ENCODE results near the gene TKT. TPM values are rescaled to one million over a fixed set of nuclear protein-coding genes. Genes with fewer than 3 reads are reported as not detected.
"Not testable (repeated sequence)": the region's sequence is repeated elsewhere in the genome, so short reads cannot be mapped to it uniquely, and the experiment has no call there.

Gene TKT
- polyA plus RNA-seq, 1 donor = 34.3 TPM

DNA sequence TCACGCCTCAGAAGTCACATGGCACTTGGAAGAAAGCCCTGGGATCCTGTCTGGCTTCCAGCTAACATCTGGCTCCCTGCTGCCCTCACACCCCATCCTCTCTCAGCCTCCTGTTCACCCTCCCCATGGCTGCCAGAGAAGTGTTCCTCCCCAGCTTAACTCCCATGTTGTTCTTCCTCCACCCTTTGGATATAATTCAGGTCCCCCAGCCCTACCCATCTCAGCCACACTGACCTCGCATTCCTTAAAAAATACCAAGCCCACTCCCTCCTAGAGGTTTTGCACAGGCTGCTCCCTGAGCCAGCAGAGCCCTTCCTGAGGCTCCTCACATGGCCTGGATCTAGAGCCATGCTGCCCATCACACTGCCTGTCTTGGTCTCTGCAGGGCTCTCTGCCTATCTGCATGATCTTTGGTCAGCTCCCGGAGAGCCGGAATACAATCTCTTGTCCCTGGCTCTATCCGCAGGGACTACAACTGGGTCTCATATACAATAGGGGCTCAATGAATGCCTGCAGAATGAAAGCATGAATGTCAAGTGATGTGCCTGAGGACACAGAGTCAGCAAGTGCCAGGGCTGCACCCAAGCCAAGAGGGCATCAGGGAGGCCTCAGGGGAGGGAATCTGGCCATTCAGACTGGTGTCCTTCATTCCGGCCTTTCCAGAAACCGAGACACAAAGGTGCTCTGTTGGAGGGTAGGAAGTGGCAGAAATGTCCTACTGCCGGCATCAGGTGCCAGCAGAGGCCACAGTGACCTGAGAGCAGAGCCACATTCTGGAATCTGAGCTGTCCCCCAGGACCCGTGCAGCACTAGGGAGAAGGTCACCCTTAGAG lies 3.8 kb upstream of the TKT start:
- no peak for DNase-seq

- no peak for DNase-seq
Measured at GRCh38 chr3:53258600-53259426, 3.0 kb upstream of the TKT start.

- DNase-seq = no peak
Measured at GRCh38 chr3:53257465-53257864, 1.6 kb upstream of the TKT start.

DNA sequence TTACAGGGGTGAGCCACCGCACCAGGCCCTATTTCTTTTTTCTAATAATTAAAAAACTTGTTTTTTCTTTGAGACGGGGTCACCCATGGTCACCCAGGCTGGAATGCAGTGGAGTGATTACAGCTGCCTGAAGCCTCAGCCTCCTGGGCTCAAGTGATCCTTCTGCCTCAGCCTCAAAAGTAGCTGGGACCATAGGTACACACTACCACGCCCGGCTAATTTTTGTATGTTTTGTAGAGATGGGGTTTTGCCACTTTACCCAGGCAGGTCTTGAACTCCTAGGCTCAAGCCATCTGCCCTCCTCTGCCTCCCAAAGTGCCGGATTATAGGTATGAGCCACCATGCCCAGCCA lies 858 bp upstream of the TKT start:
- no peak for DNase-seq

- peak; percentile 37 for DNase-seq
Measured at GRCh38 chr3:53255423-53255774, 423 bp downstream of the TKT start.

DNA sequence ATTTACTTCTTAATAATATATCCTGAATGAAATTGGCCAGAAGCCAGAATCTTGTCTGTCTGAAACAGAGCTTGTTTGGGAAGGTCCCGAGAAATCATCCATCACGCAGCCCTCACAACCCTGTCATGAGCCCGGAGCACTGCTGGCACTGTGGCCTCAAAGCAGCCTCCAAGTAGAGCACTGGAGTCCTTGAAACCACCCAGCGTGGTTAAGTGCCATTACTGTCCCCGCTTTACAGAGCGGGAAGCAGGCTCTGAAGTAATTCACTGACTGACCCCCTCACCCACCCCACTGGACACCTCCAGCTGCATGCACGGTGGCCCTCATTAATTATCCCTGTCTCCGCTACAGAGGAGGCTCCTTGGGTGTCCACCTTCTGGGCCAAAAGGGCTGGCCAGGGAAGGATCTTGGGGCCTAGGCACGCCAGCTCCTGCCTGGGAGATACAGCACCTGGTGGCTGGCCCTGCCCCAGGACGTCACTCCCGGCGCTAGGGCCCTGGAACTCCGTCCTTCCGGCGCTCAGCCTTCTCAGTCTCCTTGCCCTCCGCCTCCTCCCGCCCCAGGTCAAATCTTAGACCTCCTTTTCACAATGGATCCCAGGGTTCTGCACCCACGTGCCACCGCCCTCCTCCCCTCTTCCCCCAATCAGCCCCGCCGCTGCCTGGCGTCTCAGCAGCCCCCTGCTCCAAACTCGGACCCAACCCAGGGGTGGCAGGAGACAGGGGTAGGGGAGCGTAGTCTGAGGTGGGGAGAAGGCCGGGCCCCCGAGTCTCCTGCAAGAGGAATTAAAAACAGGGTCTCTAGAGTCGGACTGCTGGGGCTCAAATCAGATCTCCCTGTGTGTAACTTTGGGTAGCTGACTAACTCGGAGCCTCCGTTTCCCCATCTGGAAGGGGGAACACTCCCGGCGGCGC lies 1.1 kb downstream of the TKT start:
- peak; percentile 45 for DNase-seq

DNA sequence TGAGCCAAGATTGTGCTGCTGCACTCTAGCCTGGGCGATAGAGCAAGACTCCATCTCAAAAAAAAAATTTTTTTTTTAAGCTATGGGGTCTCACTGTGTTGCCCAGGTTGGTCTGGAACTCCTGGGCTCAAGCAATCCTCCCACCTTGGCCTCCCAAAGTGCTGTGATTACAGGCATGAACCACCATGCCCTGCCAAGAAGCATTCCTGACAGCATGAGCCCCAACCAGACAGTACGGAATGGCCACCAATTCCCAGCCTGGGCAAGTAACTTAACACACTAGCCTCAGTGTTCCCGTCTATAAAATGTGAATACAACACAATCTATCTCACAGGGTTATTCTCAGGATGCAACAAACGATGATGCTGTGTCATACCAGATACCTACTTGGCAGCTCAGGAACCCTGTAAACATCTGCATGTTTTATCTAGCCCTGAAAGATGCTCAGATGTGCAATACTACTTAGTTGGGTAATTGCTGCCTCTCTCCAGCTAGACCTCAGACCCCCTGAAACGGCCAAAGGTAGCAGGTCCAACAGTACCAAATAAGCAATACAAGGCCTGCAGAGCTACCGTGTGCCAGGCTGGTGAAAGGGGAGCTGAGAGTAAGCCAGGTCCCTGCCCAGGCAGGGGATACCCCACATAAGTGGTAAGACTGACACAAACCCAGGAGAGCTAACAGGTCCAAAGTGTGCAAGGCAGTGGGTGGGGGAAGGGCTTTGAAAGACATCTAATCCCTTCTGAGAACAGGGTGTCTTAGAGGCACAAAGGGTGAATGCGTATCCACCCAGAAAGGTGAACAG lies 1.9 kb downstream of the TKT start:
- DNase-seq = no peak

- DNase-seq = not testable (repeated sequence)
Measured at GRCh38 chr3:53252947-53253322, 2.9 kb downstream of the TKT start.

- no peak for DNase-seq
Measured at GRCh38 chr3:53252096-53252946, 3.5 kb downstream of the TKT start.

- no peak for DNase-seq
Measured at GRCh38 chr3:53250881-53251605, 4.8 kb downstream of the TKT start.

DNA sequence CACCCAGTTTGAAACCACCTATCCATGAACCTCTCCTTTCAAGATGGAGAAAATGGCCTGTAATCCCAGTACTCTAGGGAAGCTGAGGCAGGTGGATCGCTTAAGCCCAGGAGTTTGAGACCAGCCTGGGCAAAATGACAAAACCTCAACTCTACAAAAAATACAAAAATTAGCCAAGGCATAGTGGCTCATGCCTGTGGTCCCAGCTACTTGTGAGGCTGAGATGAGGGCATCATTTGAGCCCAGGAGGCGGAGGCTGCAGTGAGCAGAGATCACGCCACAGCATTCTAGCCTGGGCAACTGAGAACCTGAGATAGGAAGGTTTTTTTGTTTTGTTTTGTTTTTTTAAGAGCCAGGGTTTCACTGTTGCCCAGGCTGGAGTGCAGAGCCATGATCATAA lies 5.4 kb downstream of the TKT start:
- DNase-seq = no peak

DNA sequence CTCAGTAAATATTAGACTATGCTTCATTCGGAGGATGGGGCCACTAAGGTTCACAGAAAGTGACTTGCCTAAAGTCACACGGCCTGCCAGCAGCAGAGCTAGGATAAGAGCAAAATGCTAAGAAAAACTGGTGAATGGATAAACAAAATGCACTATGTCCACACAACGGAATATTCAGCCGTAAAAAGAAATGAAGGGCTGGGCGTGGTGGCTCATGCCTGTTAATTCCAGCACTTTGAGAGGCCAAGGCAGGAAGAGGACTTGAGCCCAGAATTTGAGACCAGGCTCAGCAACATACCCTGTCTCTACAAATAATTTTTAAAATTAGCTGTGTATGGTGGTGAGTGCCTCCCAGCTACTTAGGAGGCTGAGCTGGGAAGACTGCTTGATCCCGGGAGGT lies 7.7 kb downstream of the TKT start:
- no peak for DNase-seq

DNA sequence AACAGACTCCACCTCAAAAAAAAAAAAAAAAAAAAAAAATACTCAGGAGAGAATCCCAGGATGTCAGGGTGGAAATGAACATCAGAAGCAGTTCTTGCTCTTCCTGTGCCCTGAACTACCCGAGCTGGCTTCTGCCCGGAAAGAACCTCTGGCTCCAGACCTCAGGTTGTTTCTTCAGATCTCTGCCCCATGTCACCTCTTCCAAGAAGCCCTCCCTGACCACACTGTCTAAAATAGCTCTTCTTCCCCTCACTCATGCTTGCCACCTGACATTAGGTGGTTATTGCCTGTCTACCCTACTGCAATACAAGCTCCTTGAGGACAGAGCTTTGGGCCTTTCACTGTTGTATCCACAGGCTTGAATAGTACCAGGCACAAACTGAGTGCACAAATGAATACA lies 8.2 kb downstream of the TKT start:
- DNase-seq = no peak

GRCh38 chr3:53244271-53244670 lies 11.6 kb downstream of the TKT start:
- no peak for DNase-seq

GRCh38 chr3:53243785-53244184 lies 12.0 kb downstream of the TKT start:
- DNase-seq = no peak

GRCh38 chr3:53243165-53243564 lies 12.7 kb downstream of the TKT start:
- no peak for DNase-seq

- no peak for DNase-seq
Measured at GRCh38 chr3:53242642-53243041, 13.2 kb downstream of the TKT start.

DNA sequence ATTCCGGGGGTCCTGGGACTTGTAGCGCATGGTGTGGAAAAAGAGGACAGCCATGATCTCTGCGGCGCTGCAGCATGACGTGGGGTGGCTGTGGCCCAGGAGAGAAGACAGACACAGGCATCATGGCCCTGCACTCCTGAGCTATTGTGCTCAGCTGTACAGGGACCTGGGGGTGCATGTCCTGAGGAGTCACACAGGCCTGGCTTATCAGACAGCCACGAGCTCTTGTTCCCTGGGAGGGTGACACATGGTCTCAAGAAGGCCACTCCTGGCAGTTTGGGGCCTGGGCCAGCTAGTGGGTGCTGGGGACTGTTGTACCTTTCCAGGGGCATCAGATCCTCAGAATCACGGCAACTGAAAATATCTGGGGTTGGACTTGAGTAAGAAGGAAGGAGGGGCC lies 13.7 kb downstream of the TKT start:
- DNase-seq = no peak

GRCh38 chr3:53240989-53241972 lies 14.5 kb downstream of the TKT start:
- DNase-seq = no peak

Data from hindlimb muscle (tissue), 1 donor.